Activated naive CD8-positive, alpha-beta T cell treated with anti-CD3 and anti-CD28 coated beads for 36 hours (primary cell): ENCODE data around the gene ZDHHC9. TPM values are rescaled to one million over a fixed set of nuclear protein-coding genes. Genes with fewer than 3 reads are reported as not detected.
"Not testable (repeated sequence)": the region's sequence is repeated elsewhere in the genome, so short reads cannot be mapped to it uniquely, and the experiment has no call there.

Experiments
- DNase-seq: peaks from one replicate; pipeline ENCODE4 v3.0.0; 2021
- H3K27ac Mint-ChIP-seq: one replicate; pipeline ENCODE4 v1.8.0; 2022; ENCODE audit warnings: mild to moderate bottlenecking, moderate library complexity, mixed read lengths
- H3K27me3 Mint-ChIP-seq: one replicate; pipeline ENCODE4 v1.8.0; 2022; ENCODE audit warnings: mild to moderate bottlenecking, mixed read lengths
- H3K36me3 Mint-ChIP-seq: one replicate; pipeline ENCODE4 v1.8.0; 2021; ENCODE audit warnings: mild to moderate bottlenecking, mixed read lengths
- H3K4me1 Mint-ChIP-seq: one replicate; pipeline ENCODE4 v1.8.0; 2021; ENCODE audit warnings: mixed read lengths
- H3K4me3 Mint-ChIP-seq: one replicate; pipeline ENCODE4 v1.8.0; 2022; ENCODE audit warnings: mild to moderate bottlenecking, moderate library complexity, mixed read lengths
- H3K9me3 Mint-ChIP-seq: one replicate; pipeline ENCODE4 v1.8.0; 2022; ENCODE audit warnings: mixed read lengths
- total RNA-seq, 2 experiments: library from RNA; stranded (reverse); gene quantifications; one replicate each; pipeline ENCODE4 v1.2.3, GENCODE V29; 2021

Gene ZDHHC9
- total RNA-seq: 10 to 100 TPM; 10.9 to 12.8 TPM

DNA sequence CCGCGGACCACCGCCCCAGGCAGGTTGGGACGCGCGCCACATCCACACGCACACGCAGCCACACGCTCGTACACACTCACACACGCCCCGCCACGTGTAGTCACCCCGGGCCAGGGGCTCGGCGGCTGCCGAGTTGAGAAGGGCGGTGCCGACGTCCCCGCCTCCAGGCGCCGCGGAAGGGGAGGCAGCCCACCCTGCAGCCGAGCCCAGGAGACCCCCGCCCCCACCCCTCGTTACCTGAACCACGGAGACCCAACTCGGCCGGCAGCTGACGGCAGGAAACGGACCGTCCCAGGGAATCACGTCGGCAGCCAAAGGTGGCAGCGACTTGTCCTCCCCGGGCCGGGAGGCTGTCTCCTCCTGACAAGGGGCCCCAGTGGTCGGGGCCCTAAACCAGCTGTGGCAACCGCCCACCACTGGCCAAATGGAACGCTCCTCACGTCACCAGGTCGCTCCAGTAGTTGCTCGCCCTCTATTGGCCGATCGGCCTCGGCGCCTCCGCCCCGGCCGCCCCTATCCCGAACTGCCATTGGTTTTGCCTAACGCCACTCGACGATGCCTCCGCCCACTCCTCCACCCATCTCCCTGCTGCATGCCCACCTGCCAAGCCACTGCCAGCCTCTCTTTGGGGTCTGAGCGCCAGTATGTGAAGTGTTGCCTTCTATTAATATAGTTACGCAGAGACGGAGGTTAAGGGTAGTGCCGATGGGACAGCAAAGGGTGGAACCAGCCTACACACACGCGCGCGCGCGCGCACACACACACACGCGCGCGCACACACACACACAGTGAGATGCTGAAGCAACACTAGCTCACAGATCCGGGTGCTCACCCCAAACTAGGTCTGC lies at the start of gene ZDHHC9:
TSS of gene ZDHHC9 (minus strand) at position 428 of the 848 bp plus-strand sequence. CDS start 1,941 bp downstream, outside the sequence.
- Mint-ChIP-seq H3K36me3 (peaks cover 7% of the 10 kb centered on the region), H3K4me3 (peak within 1 kb of the TSS; percentile 86), H3K4me1 (peaks cover 34% of the 10 kb centered on the region), H3K9me3 (no peaks in the 10 kb centered on the region), H3K27ac (peak within 1 kb of the TSS; percentile 83), H3K27me3 (no peaks in the 10 kb centered on the region)
- DNase-seq: peak; percentile 88

DNA sequence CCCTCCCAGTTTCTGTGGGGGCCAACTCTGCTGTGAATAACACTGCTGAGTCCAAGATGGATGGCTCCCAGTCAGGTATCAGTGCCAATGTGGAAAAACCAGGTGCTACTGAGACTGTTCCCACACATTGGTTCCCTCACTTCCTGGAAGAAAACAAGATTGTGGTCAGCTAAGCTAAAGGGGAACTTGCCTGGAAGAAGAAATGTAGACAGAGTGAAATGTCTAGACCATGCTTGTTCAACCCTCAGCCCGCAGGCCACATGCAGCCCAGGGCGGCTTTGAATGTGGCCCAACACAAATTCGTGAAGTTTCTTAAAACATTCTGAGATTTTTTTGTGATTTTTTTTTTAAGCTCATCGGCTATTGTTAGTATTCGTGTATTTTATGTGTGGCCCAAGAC lies 33.7 kb upstream of the ZDHHC9 start:
- Mint-ChIP-seq H3K4me1 (peaks cover 2% of the 10 kb centered on the region), H3K27me3 (no peaks in the 10 kb centered on the region), H3K4me3 (no peak overlapping the region), H3K36me3 (no peaks in the 10 kb centered on the region), H3K27ac (no peak overlapping the region), H3K9me3 (no peaks in the 10 kb centered on the region)
- DNase-seq: no peak

DNA sequence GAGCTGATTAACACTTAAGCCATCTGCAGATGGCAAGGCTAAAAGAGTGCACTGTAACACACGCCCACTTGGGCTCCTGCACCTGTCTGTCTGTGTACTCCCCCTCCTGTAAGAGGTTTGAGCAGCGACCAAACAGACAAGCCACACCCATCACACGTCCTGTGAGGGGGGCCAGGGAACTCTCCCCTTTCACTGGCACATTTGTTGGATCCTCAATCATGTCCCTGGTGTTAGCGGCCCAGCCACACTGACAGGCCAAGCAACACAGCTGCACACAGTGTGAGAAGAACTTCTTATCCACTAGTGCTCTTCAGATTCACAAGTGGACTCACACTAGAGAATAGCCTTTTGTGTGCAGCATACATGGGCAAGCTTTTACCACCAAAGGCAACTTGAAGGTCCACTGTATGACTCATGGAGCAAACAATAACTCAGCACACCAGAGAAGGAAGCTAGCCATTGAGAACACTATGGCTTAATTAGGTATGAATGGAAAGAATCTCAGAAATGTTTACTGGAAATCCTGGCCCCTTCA lies 33.2 kb upstream of the ZDHHC9 start:
- H3K4me3 Mint-ChIP-seq: no peak overlapping the region

DNA sequence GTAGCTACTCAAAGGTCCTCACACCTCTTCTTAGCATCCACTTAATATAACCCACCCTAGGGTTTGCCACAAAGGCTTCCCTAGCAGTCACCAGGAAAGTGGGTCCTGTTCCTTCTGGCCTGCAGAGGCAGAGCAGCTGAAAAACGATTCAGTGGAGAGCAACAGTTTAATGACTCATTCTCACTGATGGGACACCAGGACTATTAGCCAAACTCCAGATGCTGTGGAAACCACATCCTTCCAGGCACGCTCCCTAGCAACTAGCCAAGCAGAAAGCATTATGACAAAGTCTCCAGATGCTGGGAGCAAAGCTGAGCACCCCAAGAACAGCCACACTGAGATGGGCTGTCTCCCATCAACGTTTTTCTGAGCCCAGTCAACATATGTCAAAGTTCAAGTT lies 32.0 kb upstream of the ZDHHC9 start:
- H3K27ac Mint-ChIP-seq: no peak overlapping the region
- H3K27me3 Mint-ChIP-seq: no peaks in the 10 kb centered on the region
- no peak for DNase-seq
- H3K9me3 Mint-ChIP-seq: no peaks in the 10 kb centered on the region
- no peaks in the 10 kb centered on the region for H3K36me3 Mint-ChIP-seq
- peaks cover 2% of the 10 kb centered on the region for H3K4me1 Mint-ChIP-seq
- H3K4me3 Mint-ChIP-seq: no peak overlapping the region

More for the DNA sequence above, 33.2 kb upstream of the ZDHHC9 start:
- Mint-ChIP-seq H3K36me3 (no peaks in the 10 kb centered on the region), H3K9me3 (no peaks in the 10 kb centered on the region), H3K27me3 (no peaks in the 10 kb centered on the region), H3K4me1 (peaks cover 2% of the 10 kb centered on the region), H3K27ac (no peak overlapping the region)
- DNase-seq: no peak

DNA sequence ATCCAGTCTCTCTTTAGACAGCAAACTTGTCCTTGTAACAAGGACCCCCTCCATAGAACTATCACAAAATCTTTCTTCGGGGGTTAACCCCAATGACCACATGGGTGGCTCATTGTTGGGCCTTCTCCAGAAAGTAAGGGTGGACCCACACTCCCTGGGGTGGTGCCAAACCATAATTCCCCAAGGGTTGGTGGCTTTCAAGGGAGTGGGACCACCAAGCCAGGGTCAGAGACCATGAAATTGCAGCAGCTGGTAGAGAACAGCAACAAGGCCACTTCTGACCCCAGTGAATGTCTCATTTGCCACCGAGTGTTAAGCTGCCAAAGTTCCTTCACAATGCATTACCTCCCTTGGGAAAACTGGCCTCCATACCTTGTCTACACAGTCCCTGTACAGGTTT lies 28.8 kb upstream of the ZDHHC9 start:
- no peak for DNase-seq
- Mint-ChIP-seq H3K36me3 (no peaks in the 10 kb centered on the region), H3K27me3 (no peaks in the 10 kb centered on the region), H3K27ac (no peak overlapping the region), H3K4me3 (no peak overlapping the region), H3K4me1 (peaks cover 2% of the 10 kb centered on the region), H3K9me3 (no peaks in the 10 kb centered on the region)

DNA sequence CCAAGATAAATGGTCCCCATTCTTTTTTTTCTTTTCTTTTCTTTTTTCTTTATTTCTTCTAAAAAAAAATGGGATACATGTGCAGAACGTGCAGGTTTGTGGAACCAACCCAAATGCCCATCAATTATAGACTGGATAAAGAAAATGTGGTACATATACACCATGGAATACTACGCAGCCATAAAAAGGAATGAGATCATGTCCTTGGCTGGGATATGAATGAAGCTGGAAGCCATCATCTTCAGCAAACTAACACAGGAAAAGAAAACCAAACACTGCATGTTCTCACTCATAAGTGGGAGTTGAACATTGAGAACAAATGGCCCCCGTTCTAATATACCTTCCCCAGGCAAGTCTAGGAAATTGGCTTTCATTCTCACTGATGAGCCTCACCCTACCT lies 22.6 kb upstream of the ZDHHC9 start:
- not testable (repeated sequence) for H3K36me3 Mint-ChIP-seq, H3K27me3 Mint-ChIP-seq, H3K27ac Mint-ChIP-seq, DNase-seq, H3K4me3 Mint-ChIP-seq, H3K9me3 Mint-ChIP-seq, H3K4me1 Mint-ChIP-seq

DNA sequence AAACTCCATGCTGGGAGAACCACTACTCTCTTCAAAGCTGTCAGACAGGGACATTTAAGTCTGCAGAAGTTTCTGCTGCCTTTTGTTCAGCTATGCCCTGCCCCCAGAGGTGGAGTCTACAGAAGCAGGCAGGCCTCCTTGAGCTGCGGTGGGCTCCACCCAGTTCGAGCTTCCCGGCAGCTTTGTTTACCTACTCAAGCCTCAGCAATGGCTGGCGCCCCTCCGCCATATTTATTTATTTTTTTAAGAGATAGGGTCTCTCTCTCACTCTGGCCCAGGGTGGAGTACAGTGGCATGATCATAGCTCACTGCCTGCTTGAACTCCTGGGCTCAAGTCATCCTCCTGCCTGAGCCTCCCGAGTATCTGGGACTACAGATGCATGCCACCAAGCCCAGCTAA lies 15.4 kb upstream of the ZDHHC9 start:
- H3K9me3 Mint-ChIP-seq, DNase-seq, H3K4me1 Mint-ChIP-seq, H3K27me3 Mint-ChIP-seq, H3K4me3 Mint-ChIP-seq, H3K36me3 Mint-ChIP-seq, H3K27ac Mint-ChIP-seq: not testable (repeated sequence)

DNA sequence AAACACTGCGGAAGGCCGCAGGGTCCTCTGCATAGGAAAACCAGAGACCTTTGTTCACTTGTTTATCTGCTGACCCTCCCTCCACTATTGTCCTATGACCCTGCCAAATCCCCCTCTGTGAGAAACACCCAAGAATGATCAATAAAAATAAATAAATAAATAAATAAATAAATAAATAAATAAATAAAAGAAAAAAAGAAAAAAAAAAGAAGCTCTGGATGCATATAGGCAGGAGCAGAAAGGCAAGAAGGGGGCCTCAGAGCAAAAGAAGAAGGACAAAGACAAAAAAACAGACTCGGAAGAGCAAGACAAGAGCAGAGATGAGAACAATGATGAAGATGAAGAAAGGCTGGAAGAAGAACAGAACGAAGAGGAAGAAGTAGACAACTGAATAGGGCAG lies 8.1 kb upstream of the ZDHHC9 start:
- DNase-seq, H3K27me3 Mint-ChIP-seq, H3K27ac Mint-ChIP-seq, H3K4me3 Mint-ChIP-seq, H3K4me1 Mint-ChIP-seq, H3K36me3 Mint-ChIP-seq, H3K9me3 Mint-ChIP-seq: not testable (repeated sequence)

DNA sequence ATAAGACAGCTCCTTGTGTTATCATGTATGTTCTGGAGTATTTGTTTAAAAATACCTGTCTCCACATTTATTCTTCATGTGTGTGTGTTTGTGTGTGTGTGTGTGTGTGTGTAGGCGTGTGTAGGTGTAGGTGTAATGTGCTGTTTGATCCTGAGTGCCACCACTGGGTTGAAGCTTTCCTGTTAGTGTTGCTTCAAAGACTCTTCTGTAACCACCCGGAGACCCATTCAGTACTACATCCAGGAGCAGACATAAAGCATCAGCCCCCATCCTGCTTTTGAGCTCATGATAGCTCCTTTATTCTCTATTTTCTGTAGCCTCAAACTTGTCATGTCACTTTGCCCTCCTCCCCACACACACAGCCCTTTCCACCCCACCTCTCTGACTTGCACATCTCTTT lies 3.0 kb upstream of the ZDHHC9 start:
- Mint-ChIP-seq H3K27ac (no peak overlapping the region), H3K27me3 (no peaks in the 10 kb centered on the region), H3K4me3 (no peak overlapping the region), H3K9me3 (no peaks in the 10 kb centered on the region), H3K36me3 (no peaks in the 10 kb centered on the region), H3K4me1 (peaks cover 19% of the 10 kb centered on the region)
- no peak for DNase-seq

DNA sequence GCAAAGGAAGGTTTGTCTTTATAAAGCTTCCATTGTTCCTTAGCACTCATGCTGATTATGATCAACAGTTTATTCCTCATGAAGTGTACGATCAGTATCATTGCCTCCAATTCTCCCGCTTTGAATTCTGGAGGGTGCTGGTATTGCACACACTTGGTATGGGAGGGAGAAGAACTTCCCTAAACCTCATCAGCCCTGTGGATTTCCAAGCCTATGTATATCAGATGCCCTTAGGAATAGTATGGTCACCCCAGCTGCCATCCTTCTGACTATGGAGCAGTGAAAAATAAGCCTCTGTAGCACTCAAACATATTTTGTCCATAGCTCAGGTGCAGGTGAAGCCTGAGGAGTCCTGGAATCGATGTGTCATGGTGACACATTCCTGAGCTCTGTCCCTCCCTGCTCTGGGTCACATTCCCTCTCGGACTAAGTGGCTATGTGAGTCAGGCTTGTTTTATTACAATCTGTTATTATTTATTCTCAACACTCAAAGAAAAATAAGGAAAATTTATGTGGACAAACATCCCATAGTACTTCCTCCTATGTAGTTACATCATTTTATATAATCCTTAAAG lies 2.0 kb upstream of the ZDHHC9 start:
- Mint-ChIP-seq H3K36me3 (peaks cover 2% of the 10 kb centered on the region), H3K4me1 (peaks cover 28% of the 10 kb centered on the region), H3K9me3 (no peaks in the 10 kb centered on the region), H3K27me3 (no peaks in the 10 kb centered on the region), H3K27ac (no peak overlapping the region), H3K4me3 (no peak overlapping the region)
- DNase-seq: no peak

DNA sequence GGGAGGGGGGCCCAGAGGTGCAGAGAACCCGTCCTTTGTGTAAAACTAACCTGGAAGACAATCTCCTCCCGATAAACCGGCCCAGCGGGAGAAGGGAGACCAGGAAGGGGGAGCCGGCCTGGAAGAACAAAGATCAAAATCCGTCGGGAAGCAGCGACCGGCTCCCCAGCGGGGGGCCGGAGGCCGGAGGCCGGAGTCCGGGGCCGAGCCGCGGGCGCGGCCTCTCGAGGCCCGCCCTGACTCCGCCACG lies 552 bp downstream of the ZDHHC9 start:
- Mint-ChIP-seq H3K4me3 (peak overlapping the region; percentile 86), H3K9me3 (no peaks in the 10 kb centered on the region), H3K27me3 (no peaks in the 10 kb centered on the region), H3K4me1 (peaks cover 34% of the 10 kb centered on the region), H3K36me3 (peaks cover 7% of the 10 kb centered on the region), H3K27ac (peak overlapping the region; percentile 83)
- no peak for DNase-seq

DNA sequence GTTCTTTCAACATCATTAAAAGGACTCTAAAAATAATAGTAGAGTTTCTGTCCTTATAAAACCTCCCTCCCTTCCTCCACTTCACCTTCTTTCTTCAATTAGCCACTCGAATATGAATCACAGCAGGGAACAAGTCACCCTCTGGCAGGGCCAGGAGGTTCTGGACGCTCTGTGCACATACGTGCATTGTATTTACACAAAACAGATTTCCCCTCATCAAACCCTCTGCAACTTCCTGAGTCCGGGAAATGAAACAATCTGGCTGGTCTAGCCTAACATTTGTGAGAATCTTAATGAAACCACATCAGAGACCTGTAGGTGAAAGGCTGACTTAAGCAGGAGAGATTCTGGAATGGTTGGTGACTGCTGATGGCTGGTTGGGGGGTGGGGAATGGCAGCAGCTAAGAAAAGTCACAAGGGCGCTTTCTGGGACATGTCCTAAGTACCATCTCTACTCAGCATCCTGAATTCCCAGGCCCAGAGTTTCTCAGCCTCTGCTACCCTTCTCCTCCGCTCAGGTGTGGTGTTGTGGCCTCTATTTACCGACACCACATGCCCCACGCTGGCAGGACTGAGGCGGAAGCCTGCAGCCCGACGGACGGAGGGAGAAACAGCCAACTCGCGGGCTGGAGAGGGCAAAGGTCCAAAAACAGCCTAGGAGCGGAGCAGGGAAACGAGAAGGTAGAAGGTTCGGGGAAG lies 1.0 kb downstream of the ZDHHC9 start:
- Mint-ChIP-seq H3K27me3 (no peaks in the 10 kb centered on the region), H3K4me1 (peaks cover 34% of the 10 kb centered on the region), H3K27ac (peak overlapping the region; percentile 83), H3K4me3 (peak overlapping the region; percentile 83), H3K36me3 (peaks cover 7% of the 10 kb centered on the region), H3K9me3 (no peaks in the 10 kb centered on the region)
- DNase-seq: no peak

DNA sequence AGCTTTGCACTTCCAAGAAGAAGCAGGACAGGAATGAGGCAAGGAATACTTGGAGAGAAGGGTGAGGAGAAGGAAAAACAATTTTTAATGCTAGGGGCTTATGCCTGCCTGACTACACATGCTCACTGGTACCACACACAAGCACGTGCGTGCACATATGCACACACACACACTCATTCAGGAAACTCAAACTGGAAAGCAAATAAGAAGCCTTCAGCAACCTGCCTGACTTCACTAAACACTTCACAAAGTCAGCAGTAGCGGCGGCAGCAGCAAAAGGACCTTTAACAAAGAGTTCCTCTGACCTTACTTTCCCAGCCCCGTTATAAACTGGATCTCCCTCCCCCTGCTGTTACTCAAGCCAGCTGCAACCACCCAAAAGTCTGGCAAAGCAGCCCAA lies 3.3 kb downstream of the ZDHHC9 start:
- Mint-ChIP-seq H3K27ac (no peak overlapping the region), H3K36me3 (peaks cover 11% of the 10 kb centered on the region), H3K27me3 (no peaks in the 10 kb centered on the region), H3K4me1 (peaks cover 25% of the 10 kb centered on the region), H3K4me3 (no peak overlapping the region), H3K9me3 (no peaks in the 10 kb centered on the region)
- DNase-seq: no peak

DNA sequence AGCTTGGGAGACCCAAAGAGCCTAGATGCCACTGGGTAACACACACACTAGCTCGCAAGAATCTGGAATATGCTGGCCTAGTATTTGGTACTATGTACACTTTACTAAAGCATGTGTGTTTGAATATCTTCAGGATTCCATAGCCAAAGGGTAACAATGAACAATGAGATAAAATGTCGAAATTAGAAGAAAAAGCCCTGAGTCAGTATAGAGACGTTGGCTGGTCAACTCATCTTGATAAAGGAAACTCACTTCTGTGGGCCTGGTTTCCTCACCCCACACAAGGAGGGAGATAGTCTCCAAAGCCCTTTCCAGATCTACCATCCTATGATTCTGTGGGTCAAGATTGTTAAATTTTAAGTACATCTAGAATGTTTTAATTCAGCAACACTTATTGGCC lies 6.9 kb downstream of the ZDHHC9 start:
- no peak overlapping the region for H3K4me3 Mint-ChIP-seq
- DNase-seq: no peak
- no peaks in the 10 kb centered on the region for H3K27me3 Mint-ChIP-seq
- peaks cover 16% of the 10 kb centered on the region for H3K4me1 Mint-ChIP-seq
- H3K36me3 Mint-ChIP-seq: peaks cover 11% of the 10 kb centered on the region
- no peak overlapping the region for H3K27ac Mint-ChIP-seq
- H3K9me3 Mint-ChIP-seq: no peaks in the 10 kb centered on the region

DNA sequence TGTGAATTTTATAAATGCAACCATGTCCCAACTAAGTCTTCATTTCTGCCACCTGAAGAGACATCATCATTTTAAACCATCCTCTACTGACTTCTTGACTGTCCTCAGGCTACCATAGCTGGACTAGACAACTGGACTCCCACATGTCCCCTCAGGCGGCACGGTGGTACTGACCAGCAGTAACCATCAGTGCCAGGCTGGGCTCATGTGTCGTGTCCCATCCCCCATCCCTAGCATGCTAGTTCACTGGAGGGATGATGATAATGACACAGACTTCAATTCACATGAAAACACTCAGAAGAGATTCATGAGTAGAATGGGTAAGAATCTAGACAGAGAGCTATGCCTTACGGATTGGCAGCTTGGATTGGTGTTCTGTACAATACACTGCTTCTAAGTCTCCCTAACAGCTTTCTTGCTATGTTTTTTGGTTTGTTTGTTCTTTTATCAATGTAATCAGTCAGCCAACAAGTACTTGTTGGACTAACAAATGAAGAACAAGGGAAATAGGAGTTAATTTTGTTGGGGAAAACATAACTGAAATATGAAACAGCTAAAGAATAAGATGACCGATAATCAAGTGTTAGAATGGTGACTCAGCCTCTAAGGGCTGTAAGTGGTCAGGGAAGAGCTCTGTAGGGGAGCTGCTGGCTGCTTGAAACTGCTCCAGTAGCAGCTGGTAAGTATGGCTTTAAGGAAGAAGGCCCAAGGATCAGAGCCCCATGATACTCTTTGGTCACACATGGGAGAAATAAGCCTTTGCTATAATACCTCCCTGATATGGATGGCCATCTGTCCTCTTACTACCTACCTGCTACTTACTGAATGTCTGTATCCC lies 10.3 kb downstream of the ZDHHC9 start:
- Mint-ChIP-seq H3K27me3 (no peaks in the 10 kb centered on the region), H3K4me3 (no peak overlapping the region), H3K36me3 (peaks cover 6% of the 10 kb centered on the region), H3K9me3 (no peaks in the 10 kb centered on the region), H3K4me1 (no peaks in the 10 kb centered on the region), H3K27ac (no peak overlapping the region)
- no peak for DNase-seq
